Osteocyte (in vitro differentiated cells): ENCODE results near the gene CALHM5. TPM values are rescaled to one million over a fixed set of nuclear protein-coding genes. Genes with fewer than 3 reads are reported as not detected.
"Not testable (repeated sequence)": the region's sequence is repeated elsewhere in the genome, so short reads cannot be mapped to it uniquely, and the experiment has no call there.

ENCODE experiments used
- DNase-seq: peaks from one replicate; pipeline ENCODE4 v3.0.0; 2021; ENCODE audit warnings: mixed read lengths; ENCODE audit not compliant: unreplicated experiment; ENCODE audit errors: extremely low spot score
- H3K27ac Mint-ChIP-seq: one replicate; pipeline ENCODE4 v1.8.0; 2021; ENCODE audit warnings: mild to moderate bottlenecking, mixed read lengths; ENCODE audit not compliant: unreplicated experiment
- H3K27me3 Mint-ChIP-seq: one replicate; pipeline ENCODE4 v1.8.0; 2021; ENCODE audit warnings: mixed read lengths; ENCODE audit not compliant: unreplicated experiment
- H3K36me3 Mint-ChIP-seq: one replicate; pipeline ENCODE4 v1.8.0; 2021; ENCODE audit warnings: mixed read lengths; ENCODE audit not compliant: unreplicated experiment
- H3K4me1 Mint-ChIP-seq: one replicate; pipeline ENCODE4 v1.8.0; 2021; ENCODE audit warnings: mixed read lengths; ENCODE audit not compliant: unreplicated experiment
- H3K4me3 Mint-ChIP-seq: one replicate; pipeline ENCODE4 v1.8.0; 2021; ENCODE audit warnings: mild to moderate bottlenecking, moderate library complexity, mixed read lengths; ENCODE audit not compliant: unreplicated experiment
- H3K9me3 Mint-ChIP-seq: one replicate; pipeline ENCODE4 v1.8.0; 2021; ENCODE audit warnings: mixed read lengths; ENCODE audit not compliant: unreplicated experiment
- total RNA-seq: library from RNA; stranded (reverse); gene quantifications from 2 replicates; pipeline ENCODE4 v1.2.1, GENCODE V29; 2021
- TF ChIP-seq, protein P1 (sequence below): fragments of 200-600 bp; sonication (generic); IDR thresholded peaks from 2 replicates; pipeline ENCODE4 v1.5.0; 2021; ENCODE audit warnings: antibody characterized with exemption, mild to moderate bottlenecking, moderate library complexity

CALHM5 gene
- total RNA-seq, 1 donor from 2014 or later, result 4.9 TPM

DNA sequence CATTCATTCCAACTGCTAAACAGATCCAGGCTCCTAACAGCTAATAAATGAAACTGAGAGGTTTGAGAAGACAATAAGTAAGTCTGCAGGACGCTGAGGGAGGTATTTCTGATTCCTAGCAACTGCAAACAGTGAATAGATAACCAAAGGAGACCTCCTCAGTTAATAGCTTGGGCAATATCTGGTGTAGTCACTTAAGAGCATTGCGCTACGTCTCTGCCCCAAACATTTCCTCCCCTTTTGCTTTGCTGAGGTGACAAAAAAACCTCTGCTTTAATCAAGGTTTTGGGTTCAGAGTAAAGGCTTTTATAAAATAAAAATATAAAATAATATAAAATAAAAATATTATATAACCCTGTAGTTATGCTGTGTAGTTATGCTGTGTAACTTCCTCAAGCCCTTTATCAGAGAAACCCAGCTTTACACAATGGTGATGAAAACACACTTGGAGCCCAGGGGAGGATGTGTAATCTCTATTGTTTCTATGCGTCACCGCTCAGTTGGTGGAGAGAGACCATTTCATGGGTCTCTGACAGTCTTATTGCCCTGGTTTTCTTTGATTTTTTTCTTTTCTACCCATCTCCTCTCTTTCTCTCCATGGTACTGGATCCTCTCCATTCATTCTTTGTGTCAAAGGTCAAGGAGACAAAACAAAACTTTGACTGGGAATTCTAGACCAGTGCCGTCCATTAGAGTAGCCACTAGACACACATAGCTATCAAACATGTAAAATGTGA is 18.9 kb upstream of the CALHM5 start:
- no peak overlapping the region for H3K4me3 Mint-ChIP-seq
- no peak overlapping the region for H3K27ac Mint-ChIP-seq
- no peaks in the 10 kb centered on the region for H3K4me1 Mint-ChIP-seq
- peaks cover 2% of the 10 kb centered on the region for H3K27me3 Mint-ChIP-seq
- H3K9me3 Mint-ChIP-seq, result peaks cover 16% of the 10 kb centered on the region
- TF ChIP-seq, protein P1, sequence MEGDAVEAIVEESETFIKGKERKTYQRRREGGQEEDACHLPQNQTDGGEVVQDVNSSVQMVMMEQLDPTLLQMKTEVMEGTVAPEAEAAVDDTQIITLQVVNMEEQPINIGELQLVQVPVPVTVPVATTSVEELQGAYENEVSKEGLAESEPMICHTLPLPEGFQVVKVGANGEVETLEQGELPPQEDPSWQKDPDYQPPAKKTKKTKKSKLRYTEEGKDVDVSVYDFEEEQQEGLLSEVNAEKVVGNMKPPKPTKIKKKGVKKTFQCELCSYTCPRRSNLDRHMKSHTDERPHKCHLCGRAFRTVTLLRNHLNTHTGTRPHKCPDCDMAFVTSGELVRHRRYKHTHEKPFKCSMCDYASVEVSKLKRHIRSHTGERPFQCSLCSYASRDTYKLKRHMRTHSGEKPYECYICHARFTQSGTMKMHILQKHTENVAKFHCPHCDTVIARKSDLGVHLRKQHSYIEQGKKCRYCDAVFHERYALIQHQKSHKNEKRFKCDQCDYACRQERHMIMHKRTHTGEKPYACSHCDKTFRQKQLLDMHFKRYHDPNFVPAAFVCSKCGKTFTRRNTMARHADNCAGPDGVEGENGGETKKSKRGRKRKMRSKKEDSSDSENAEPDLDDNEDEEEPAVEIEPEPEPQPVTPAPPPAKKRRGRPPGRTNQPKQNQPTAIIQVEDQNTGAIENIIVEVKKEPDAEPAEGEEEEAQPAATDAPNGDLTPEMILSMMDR, result no peak
- no peak for DNase-seq
- H3K36me3 Mint-ChIP-seq, result peaks cover 2% of the 10 kb centered on the region

DNA sequence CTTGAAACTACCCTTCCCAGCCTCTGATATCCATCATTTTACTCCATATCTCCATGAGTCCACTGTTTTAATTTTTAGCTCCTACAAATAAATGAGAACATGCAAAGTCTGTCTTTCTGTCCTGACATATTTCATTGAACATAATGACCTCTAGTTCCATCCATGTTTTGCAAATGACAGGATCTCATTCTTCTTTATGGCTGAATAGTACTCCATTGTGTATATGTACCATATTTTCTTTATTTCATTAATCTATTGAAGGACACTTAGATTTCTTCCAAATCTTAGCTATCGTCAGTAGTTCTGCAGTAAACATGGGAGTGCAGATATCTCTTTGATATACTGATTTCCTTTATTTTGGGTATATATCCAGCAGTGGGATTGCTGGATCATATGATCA is 16.3 kb upstream of the CALHM5 start:
- H3K9me3 Mint-ChIP-seq, result peaks cover 14% of the 10 kb centered on the region
- not testable (repeated sequence) for H3K4me1 Mint-ChIP-seq, H3K4me3 Mint-ChIP-seq, DNase-seq, H3K27me3 Mint-ChIP-seq, H3K27ac Mint-ChIP-seq, H3K36me3 Mint-ChIP-seq

DNA sequence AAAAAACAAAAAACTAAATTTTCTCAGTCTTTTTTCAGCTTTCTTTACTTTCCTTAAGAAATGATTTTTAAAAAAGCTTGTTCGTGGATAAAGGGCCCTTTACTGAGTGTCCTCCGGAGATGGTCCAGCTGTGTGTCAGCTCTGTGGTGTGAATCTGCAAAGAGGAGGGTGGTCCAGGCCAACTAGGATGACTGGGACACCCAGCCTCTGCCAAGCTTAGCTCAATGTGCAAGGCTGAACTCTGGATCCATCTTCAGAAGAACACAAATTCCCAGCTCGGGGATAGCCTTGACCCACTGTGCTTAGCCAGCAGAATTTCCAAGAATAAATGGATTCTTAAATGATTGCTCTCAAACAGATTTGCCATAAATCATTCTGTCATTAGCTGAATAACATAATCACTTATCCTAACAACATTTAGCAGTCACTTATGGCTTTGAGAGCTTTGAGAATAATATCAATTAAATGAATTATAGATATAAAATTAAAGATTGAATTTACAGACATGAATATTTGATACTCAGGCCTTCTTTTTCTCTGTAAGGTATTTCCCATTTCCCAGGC is 14.2 kb upstream of the CALHM5 start:
- Mint-ChIP-seq H3K4me1 (peaks cover 2% of the 10 kb centered on the region), H3K9me3 (peaks cover 9% of the 10 kb centered on the region), H3K4me3 (no peak overlapping the region), H3K36me3 (peaks cover 2% of the 10 kb centered on the region), H3K27me3 (no peaks in the 10 kb centered on the region), H3K27ac (no peak overlapping the region)
- TF ChIP-seq, protein P1, result no peak
- no peak for DNase-seq

DNA sequence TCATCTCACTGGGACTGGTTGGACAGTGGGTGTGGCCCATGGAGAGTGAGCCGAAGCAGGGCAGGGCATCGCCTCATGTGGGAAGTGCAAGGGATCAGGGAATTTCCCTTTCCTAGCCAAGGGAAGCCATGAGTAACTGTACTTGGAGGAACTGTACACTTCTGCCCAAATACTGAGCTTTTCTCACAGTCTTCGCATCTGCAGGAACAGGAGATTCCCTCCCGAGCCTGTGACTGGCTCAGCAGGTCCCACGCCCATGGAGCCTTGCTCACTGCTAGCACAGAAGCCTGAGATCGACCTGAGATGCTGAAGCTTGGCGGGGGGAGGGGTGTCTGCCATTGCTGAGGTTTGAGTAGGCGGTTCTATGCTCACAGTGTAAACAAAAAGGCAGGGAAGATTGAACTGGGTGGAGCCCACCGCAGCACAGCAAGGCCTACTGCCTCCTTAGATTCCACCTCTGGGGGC is 10.4 kb upstream of the CALHM5 start:
- H3K9me3 Mint-ChIP-seq, result peaks cover 7% of the 10 kb centered on the region

DNA sequence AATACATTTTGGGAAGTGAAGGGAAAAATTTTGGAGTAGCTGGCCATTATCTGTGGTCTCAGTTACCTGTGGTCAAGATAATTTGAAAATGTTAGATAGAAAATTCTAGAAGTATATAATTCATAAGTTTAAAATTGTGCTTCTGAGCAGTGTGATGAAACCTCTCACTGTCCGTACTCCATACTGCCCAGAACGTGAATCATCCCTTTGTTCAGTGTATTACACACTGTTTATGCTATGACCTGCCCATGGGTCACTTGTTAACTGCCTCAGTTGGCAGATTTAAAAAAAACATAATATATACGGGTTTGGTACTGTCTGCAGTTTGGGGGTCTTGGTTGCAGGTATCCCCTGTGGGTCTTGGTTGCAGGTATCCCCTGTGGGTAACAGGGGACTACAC is 4.1 kb upstream of the CALHM5 start:
- Mint-ChIP-seq H3K4me3 (no peak overlapping the region), H3K4me1 (peaks cover 13% of the 10 kb centered on the region), H3K9me3 (peaks cover 10% of the 10 kb centered on the region), H3K27me3 (no peaks in the 10 kb centered on the region), H3K36me3 (no peaks in the 10 kb centered on the region), H3K27ac (no peak overlapping the region)
- no peak for DNase-seq
- TF ChIP-seq, protein P1, result no peak

More for the DNA sequence above, 10.4 kb upstream of the CALHM5 start:
- Mint-ChIP-seq H3K27ac (no peak overlapping the region), H3K4me1 (peaks cover 2% of the 10 kb centered on the region), H3K36me3 (peaks cover 3% of the 10 kb centered on the region), H3K27me3 (no peaks in the 10 kb centered on the region), H3K4me3 (no peak overlapping the region)
- DNase-seq, result no peak
- TF ChIP-seq, protein P1, result no peak
